NT2/D1 (cell line): ENCODE measurements around the gene CCDC186.

Source experiments
- YY1 ChIP-seq: IDR thresholded peaks from 2 replicates; pipeline ENCODE4 v1.6.1; 2011; ENCODE audit not compliant: insufficient read length, insufficient read depth
- ZNF274 ChIP-seq: IDR thresholded peaks from 2 replicates; pipeline ENCODE4 v1.6.1; 2011; ENCODE audit warnings: mild to moderate bottlenecking, low read depth, low read length

- TF ChIP-seq ZNF274 (no peak), YY1 (no peak)
Measured at GRCh38 chr10:114110174-114110972, 63.6 kb downstream of the CCDC186 start.
